ENCODE measurements around the gene ACOT4. TPM values are rescaled to one million over a fixed set of nuclear protein-coding genes. Genes with fewer than 3 reads are reported as not detected.

Gene ACOT4
- total and polyA plus RNA-seq, 2 experiments from 2014 or later: 1.0 to 1.6 TPM

- H3K27me3 ChIP-seq (ENCODE audit: insufficient read depth): peaks cover 17% of the 10 kb centered on the region
- no peak for ATAC-seq
- Mint-ChIP-seq H3K4me3 (no peak overlapping the region), H3K9me3 (no peaks in the 10 kb centered on the region), H3K27ac (no peak overlapping the region), H3K27me3 (ENCODE audit: insufficient read depth, low read depth, poor library complexity) (peaks cover 15% of the 10 kb centered on the region), H3K36me3 (ENCODE audit: low read depth) (no peaks in the 10 kb centered on the region), H3K4me1 (peaks cover 7% of the 10 kb centered on the region)
- peaks cover 8% of the 10 kb centered on the region; the same call in 1 of the 2 replicates for H3F3A ChIP-seq (replicated peaks; ENCODE audit: low read depth)
- H3K27ac ChIP-seq (ENCODE audit: low read depth): no peak overlapping the region
- DNase-seq (ENCODE audit: low spot score): no peak
- no peak overlapping the region for H2AFZ ChIP-seq
- peaks cover 7% of the 10 kb centered on the region; the same call in 1 of the 2 replicates for H3K4me1 ChIP-seq (ENCODE audit: insufficient read depth)
- TF ChIP-seq, protein P1, sequence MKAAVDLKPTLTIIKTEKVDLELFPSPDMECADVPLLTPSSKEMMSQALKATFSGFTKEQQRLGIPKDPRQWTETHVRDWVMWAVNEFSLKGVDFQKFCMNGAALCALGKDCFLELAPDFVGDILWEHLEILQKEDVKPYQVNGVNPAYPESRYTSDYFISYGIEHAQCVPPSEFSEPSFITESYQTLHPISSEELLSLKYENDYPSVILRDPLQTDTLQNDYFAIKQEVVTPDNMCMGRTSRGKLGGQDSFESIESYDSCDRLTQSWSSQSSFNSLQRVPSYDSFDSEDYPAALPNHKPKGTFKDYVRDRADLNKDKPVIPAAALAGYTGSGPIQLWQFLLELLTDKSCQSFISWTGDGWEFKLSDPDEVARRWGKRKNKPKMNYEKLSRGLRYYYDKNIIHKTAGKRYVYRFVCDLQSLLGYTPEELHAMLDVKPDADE (IDR thresholded peaks at IDR 0.05): no peak
- no peak for TF ChIP-seq EZH2phosphoT487 (IDR thresholded peaks at IDR 0.05; ENCODE audit: unreplicated experiment)
- no peak for TF ChIP-seq STAT1 (IDR thresholded peaks at IDR 0.05; ENCODE audit: unreplicated experiment)
- no peak overlapping the region for H3K4me3 ChIP-seq
- no peaks in the 10 kb centered on the region for H3K9me2 ChIP-seq (ENCODE audit: insufficient read depth)
- 0 out of 2 replicates have a peak, but pooled peaks cover 3% of the 10 kb centered on the region for H4K20me1 ChIP-seq (replicated peaks; ENCODE audit: insufficient read depth)
- no peak overlapping the region for H3K4me2 ChIP-seq
- H3K79me2 ChIP-seq (replicated peaks; ENCODE audit: insufficient read depth): no peaks in the 10 kb centered on the region
- H3K36me3 ChIP-seq (ENCODE audit: insufficient read depth): no peaks in the 10 kb centered on the region
Measured at GRCh38 chr14:73616831-73617230, 25.2 kb downstream of the ACOT4 start.

GRCh38 chr14:73619524-73619923 lies 27.9 kb downstream of the ACOT4 start:
- no peaks in the 10 kb centered on the region for H3K36me3 ChIP-seq (ENCODE audit: insufficient read depth)
- no peak overlapping the region for H3K4me3 ChIP-seq
- H3K27me3 ChIP-seq (ENCODE audit: insufficient read depth): no peaks in the 10 kb centered on the region
- H3K79me2 ChIP-seq (replicated peaks; ENCODE audit: insufficient read depth): no peaks in the 10 kb centered on the region
- no peak overlapping the region for H3K27ac ChIP-seq (ENCODE audit: low read depth)
- Mint-ChIP-seq H3K9me3 (peaks cover 4% of the 10 kb centered on the region; the same call in 1 of the 3 replicates), H3K36me3 (ENCODE audit: low read depth) (peaks cover 8% of the 10 kb centered on the region; the same call in 2 of the 3 replicates), H3K4me3 (no peak overlapping the region), H3K4me1 (peaks cover 7% of the 10 kb centered on the region), H3K27ac (no peak overlapping the region), H3K27me3 (ENCODE audit: insufficient read depth, low read depth, poor library complexity) (peaks cover 7% of the 10 kb centered on the region)
- H4K20me1 ChIP-seq (replicated peaks; ENCODE audit: insufficient read depth): no peaks in the 10 kb centered on the region
- no peak overlapping the region for H3K4me2 ChIP-seq
- no peaks in the 10 kb centered on the region for H3K9me2 ChIP-seq (ENCODE audit: insufficient read depth)
- DNase-seq (ENCODE audit: low spot score): no peak
- no peaks in the 10 kb centered on the region for H3F3A ChIP-seq (replicated peaks; ENCODE audit: low read depth)
- no peak for ATAC-seq
- H2AFZ ChIP-seq: no peak overlapping the region
- peaks cover 7% of the 10 kb centered on the region; the same call in 1 of the 2 replicates for H3K4me1 ChIP-seq (ENCODE audit: insufficient read depth)
- no peak for TF ChIP-seq ZNF331 (CRISPR knock-in tag; IDR thresholded peaks at IDR 0.05; ENCODE audit: low read depth)
- TF ChIP-seq CREB1 (CRISPR knock-in tag; IDR thresholded peaks at IDR 0.05; ENCODE audit: low read depth): no peak
- TF ChIP-seq REST (IDR thresholded peaks at IDR 0.05; ENCODE audit: unreplicated experiment): no peak
- TF ChIP-seq POLR2AphosphoS5 (IDR thresholded peaks at IDR 0.05; ENCODE audit: low read depth): no peak
- no peak for TF ChIP-seq ZNF114 (CRISPR knock-in tag; IDR thresholded peaks at IDR 0.05)
- TF ChIP-seq, protein P1 (IDR thresholded peaks at IDR 0.05): no peak
- TF ChIP-seq EZH2 (IDR thresholded peaks at IDR 0.05; ENCODE audit: low read depth, unreplicated experiment): no peak
- no peak for TF ChIP-seq CTCF (conservative IDR thresholded peaks at IDR 0.05; ENCODE audit: low read depth in 2 of 2)
- no peak for TF ChIP-seq EZH2phosphoT487 (IDR thresholded peaks at IDR 0.05; ENCODE audit: unreplicated experiment)
- no peak for TF ChIP-seq STAT1 (IDR thresholded peaks at IDR 0.05; ENCODE audit: unreplicated experiment)
- TF ChIP-seq NANOG (IDR thresholded peaks at IDR 0.05; ENCODE audit: borderline replicate concordance): no peak

All from GM23338 (cell line).